HUES64 (cell line): ENCODE measurements around the gene ADNP.

ENCODE experiments used
- H3K27ac ChIP-seq: 2 replicates; pipeline ENCODE4 v1.7.0; 2013; ENCODE audit warnings: low read depth, low read length, inconsistent platforms
- H3K27me3 ChIP-seq: 2 replicates; pipeline ENCODE4 v1.6.1; 2013; ENCODE audit warnings: mild to moderate bottlenecking, low read length; ENCODE audit not compliant: insufficient read depth
- H3K36me3 ChIP-seq: 2 replicates; pipeline ENCODE4 v1.6.1; 2013; ENCODE audit warnings: mild to moderate bottlenecking, low read length; ENCODE audit not compliant: insufficient read depth
- H3K4me1 ChIP-seq: 2 replicates; pipeline ENCODE4 v1.6.1; 2013; ENCODE audit warnings: mild to moderate bottlenecking, low read length, moderate library complexity; ENCODE audit not compliant: insufficient read depth
- H3K4me3 ChIP-seq: 2 replicates; pipeline ENCODE4 v1.5.1; 2013; ENCODE audit warnings: mild to moderate bottlenecking, low read length, moderate library complexity
- H3K9ac ChIP-seq: 2 replicates; pipeline ENCODE4 v1.6.1; 2013; ENCODE audit warnings: mild to moderate bottlenecking, low read depth, low read length
- H3K9me3 ChIP-seq: 2 replicates; pipeline ENCODE4 v1.6.1; 2013; ENCODE audit warnings: low read depth, low read length; ENCODE audit not compliant: insufficient read depth
- WGBS: fragments of 150-250, 120-280 bp; methylation state at CpG from one replicate; pipeline ENCODE4 v1.1.7; 2013; ENCODE audit warnings: missing lambda C conversion rate; 5-methylcytosine and 5-hydroxymethylcytosine counted together

The ADNP gene

GRCh38 chr20:50916934-50917333 lies 14.3 kb downstream of the ADNP start:
- Histone ChIP-seq H3K4me1 (peaks cover 51% of the 10 kb centered on the region), H3K27ac (no peak overlapping the region), H3K36me3 (peaks cover 90% of the 10 kb centered on the region), H3K4me3 (no peak overlapping the region), H3K27me3 (no peaks in the 10 kb centered on the region), H3K9ac (no peak overlapping the region), H3K9me3 (no peaks in the 10 kb centered on the region)
- 88% methylated on average over 3 of the region's 3 CpGs for WGBS

- no peaks in the 10 kb centered on the region for H3K9me3 ChIP-seq
- H3K27ac ChIP-seq = no peak overlapping the region
- no peak overlapping the region for H3K4me3 ChIP-seq
- peaks cover 51% of the 10 kb centered on the region for H3K4me1 ChIP-seq
- H3K36me3 ChIP-seq = peaks cover 90% of the 10 kb centered on the region
- no peak overlapping the region for H3K9ac ChIP-seq
- WGBS = 86% methylated on average over 5 of the region's 5 CpGs
- H3K27me3 ChIP-seq = no peaks in the 10 kb centered on the region
Measured at GRCh38 chr20:50916257-50916656, 15.0 kb downstream of the ADNP start.

DNA sequence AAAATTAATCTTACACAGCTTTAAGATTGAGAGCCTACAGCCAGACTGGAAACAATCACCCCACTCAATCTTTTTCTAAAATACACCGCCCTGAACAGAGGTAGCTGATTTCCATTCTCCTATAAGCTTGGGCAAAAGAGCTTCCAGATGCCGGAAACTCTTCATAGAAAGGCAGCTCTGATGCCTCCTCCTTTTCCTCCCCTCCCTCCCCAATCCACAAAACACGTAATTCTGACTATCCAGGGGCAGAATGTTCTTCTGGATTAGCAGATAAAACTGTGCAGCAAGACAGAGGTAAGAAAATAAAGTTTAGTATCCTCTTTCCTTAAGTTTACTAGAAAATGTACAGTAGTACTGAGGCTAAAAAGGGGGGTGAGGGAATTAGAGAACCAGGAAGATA lies 15.8 kb downstream of the ADNP start:
- Histone ChIP-seq H3K36me3 (peaks cover 89% of the 10 kb centered on the region), H3K27ac (no peak overlapping the region), H3K4me3 (no peak overlapping the region), H3K27me3 (no peaks in the 10 kb centered on the region), H3K9me3 (no peaks in the 10 kb centered on the region), H3K4me1 (peaks cover 51% of the 10 kb centered on the region), H3K9ac (no peak overlapping the region)
- 77% methylated on average over 3 of the region's 3 CpGs for WGBS

GRCh38 chr20:50913690-50914375 lies 17.4 kb downstream of the ADNP start:
- Histone ChIP-seq H3K4me3 (no peak overlapping the region), H3K9ac (no peak overlapping the region), H3K36me3 (peaks cover 86% of the 10 kb centered on the region), H3K27ac (no peak overlapping the region), H3K4me1 (peaks cover 46% of the 10 kb centered on the region), H3K27me3 (no peaks in the 10 kb centered on the region), H3K9me3 (no peaks in the 10 kb centered on the region)
- WGBS = 96% methylated on average over 2 of the region's 2 CpGs

- WGBS = 100% methylated on average over 1 of the region's 1 CpG
- no peaks in the 10 kb centered on the region for H3K27me3 ChIP-seq
- no peak overlapping the region for H3K27ac ChIP-seq
- no peak overlapping the region for H3K4me3 ChIP-seq
- no peaks in the 10 kb centered on the region for H3K9me3 ChIP-seq
- H3K9ac ChIP-seq = no peak overlapping the region
- peaks cover 32% of the 10 kb centered on the region for H3K4me1 ChIP-seq
- H3K36me3 ChIP-seq = peaks cover 74% of the 10 kb centered on the region
Measured at GRCh38 chr20:50911716-50912115, 19.5 kb downstream of the ADNP start.

DNA sequence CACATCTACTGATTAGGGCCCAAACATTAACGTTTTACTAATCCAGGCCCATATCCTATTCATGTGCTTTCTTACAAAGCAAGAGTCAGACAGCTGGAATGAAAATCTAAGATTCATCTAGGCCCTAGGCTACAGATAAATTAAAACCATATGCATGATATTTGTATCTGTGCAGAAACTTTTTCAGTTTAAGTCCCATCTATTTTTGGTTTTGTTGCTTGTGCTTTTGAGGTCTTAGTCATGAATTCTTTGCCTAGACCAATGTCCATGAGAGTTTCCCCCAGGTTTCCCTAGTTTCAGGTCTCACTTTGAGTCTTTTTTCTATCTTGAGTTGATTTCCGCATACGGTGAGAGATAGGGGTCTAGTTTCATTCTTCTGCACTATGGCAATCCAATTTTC lies 20.2 kb downstream of the ADNP start:
- Histone ChIP-seq H3K4me3 (no peak overlapping the region), H3K27ac (no peak overlapping the region), H3K27me3 (no peaks in the 10 kb centered on the region), H3K9ac (no peak overlapping the region), H3K36me3 (peaks cover 67% of the 10 kb centered on the region), H3K9me3 (no peaks in the 10 kb centered on the region), H3K4me1 (peaks cover 32% of the 10 kb centered on the region)
- WGBS = 88% methylated on average over 1 of the region's 3 CpGs

DNA sequence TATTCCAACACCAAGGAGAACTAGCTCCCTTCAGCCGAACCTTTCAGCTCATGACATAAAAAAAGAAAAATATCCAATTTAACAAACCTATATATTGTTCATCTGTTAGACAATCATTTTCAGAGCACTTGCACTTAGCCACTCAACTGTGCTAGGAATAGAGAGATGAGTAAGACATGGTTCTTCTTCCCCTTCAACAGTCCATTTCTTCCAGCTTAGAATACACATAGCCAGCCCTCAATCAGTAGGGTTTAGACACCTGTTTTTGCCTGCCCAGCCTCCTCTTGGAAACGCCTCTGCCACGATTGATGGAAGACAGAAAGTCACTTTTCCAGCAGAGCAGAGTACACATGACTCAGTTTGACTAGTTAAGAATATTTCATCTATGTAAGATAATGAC lies 21.8 kb downstream of the ADNP start:
- H3K9ac ChIP-seq = no peak overlapping the region
- no peak overlapping the region for H3K27ac ChIP-seq
- no peak overlapping the region for H3K4me3 ChIP-seq
- H3K9me3 ChIP-seq = no peaks in the 10 kb centered on the region
- 96% methylated on average over 3 of the region's 3 CpGs for WGBS
- no peaks in the 10 kb centered on the region for H3K27me3 ChIP-seq
- peaks cover 59% of the 10 kb centered on the region for H3K36me3 ChIP-seq
- H3K4me1 ChIP-seq = peaks cover 16% of the 10 kb centered on the region

DNA sequence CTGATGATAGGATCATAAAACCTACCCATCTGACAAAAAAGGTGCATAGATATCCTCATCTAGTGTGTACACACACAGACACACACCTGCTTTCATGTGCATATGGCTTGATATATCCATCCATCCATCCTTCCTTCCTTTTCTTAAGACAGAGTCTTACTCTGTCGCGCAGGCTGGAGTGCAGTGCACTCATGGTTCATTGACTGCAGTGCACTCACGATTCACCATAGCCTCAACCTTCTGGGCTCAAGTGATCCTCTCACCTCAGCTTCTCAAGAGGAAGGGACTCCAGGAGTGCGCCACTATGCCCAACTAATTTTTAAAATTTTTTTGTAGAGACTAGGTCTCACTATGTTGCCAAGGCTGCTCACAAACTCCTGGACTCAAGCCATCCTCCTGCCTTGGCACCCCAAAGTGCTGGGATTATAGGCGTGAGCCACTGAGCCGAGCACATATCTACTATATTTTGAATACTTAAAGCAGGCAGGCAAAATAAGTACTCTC lies 27.1 kb downstream of the ADNP start:
- no peaks in the 10 kb centered on the region for H3K27me3 ChIP-seq
- no peak overlapping the region for H3K27ac ChIP-seq
- 94% methylated on average over 6 of the region's 6 CpGs for WGBS
- peaks cover 69% of the 10 kb centered on the region for H3K36me3 ChIP-seq
- H3K4me3 ChIP-seq = no peak overlapping the region
- no peak overlapping the region for H3K9ac ChIP-seq
- no peaks in the 10 kb centered on the region for H3K9me3 ChIP-seq
- peaks cover 6% of the 10 kb centered on the region; the same call in 1 of the 2 replicates for H3K4me1 ChIP-seq

DNA sequence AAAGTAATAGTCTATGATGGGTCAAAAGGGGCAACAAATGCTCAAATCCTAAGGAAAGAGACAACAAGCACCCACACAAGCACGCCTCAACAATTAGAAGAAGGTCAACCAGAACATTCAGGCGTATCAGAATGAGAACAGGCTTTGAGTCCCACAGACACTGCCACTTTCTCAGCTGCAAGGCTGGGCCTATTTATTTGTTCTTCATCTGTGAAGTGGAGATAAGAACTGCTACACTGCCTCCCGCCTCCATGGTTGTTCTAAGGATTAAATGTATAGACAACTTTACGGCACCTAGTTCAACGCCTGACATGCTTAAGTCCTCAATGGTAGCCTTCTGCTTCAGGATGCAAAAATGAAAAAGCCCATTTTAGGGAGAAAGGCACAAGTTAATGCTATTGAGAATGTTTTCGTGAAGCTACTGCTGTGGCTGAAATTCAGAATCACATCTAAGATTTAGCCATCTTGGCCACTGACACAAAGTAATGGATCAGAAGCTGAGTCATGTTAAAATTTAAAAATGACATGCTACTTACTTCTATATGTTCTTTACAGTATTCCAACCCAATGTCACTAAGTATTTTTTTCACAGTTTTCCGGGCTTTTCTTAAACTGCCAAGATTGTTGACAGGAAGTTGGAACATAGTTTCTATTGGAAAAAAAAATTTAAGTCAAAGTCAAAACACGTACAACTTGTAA lies 27.7 kb downstream of the ADNP start:
- peaks cover 6% of the 10 kb centered on the region; the same call in 1 of the 2 replicates for H3K4me1 ChIP-seq
- WGBS = 93% methylated on average over 8 of the region's 8 CpGs
- H3K27ac ChIP-seq = no peak overlapping the region
- no peaks in the 10 kb centered on the region for H3K9me3 ChIP-seq
- peaks cover 75% of the 10 kb centered on the region for H3K36me3 ChIP-seq
- no peaks in the 10 kb centered on the region for H3K27me3 ChIP-seq
- H3K4me3 ChIP-seq = no peak overlapping the region
- no peak overlapping the region for H3K9ac ChIP-seq

DNA sequence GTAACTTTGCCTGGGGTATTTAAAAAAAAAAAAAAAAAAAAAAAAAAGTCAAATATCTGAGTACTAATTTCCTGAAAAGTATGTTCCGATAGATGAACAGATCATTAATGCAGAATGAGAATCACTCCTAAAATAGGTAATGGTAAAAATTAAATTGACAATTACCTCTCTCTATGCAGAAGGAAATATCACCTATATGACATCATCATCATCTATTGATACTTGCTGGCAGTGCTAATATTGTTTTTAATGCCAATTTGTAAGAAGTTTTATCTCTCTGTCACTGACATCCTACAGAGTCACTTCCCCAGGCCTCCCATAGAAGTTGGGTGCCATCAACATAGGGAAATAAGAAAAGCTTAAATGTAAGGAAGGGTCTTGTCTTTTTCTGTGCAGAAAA lies 29.9 kb downstream of the ADNP start:
- Histone ChIP-seq H3K9me3 (no peaks in the 10 kb centered on the region), H3K9ac (no peak overlapping the region), H3K27ac (no peak overlapping the region), H3K4me3 (no peak overlapping the region), H3K27me3 (no peaks in the 10 kb centered on the region), H3K4me1 (peaks cover 2% of the 10 kb centered on the region; the same call in 1 of the 2 replicates), H3K36me3 (peaks cover 87% of the 10 kb centered on the region)
- no CpG with 5 or more reads among the region's 1 CpG for WGBS

DNA sequence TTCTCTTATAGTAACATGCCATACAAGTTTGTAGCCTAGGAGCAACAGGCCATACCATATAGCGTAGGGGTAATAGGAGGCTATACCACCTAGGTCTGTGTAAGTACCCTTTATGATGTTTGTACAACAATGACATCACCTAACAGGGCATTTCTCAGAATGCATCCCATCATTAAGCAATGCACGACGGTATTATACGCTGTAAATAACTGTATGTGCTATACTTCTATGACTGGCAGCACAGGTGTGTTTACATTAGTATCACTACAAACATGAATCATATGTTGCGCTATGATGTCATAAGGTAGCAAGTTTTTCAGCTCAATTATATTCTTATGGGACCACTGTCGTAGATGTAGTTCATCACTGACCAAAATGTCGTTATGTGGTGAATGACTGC lies 31.0 kb downstream of the ADNP start:
- no peak overlapping the region for H3K27ac ChIP-seq
- H3K9me3 ChIP-seq = no peaks in the 10 kb centered on the region
- H3K4me1 ChIP-seq = no peaks in the 10 kb centered on the region
- 97% methylated on average over 7 of the region's 7 CpGs for WGBS
- no peak overlapping the region for H3K9ac ChIP-seq
- H3K4me3 ChIP-seq = no peak overlapping the region
- H3K27me3 ChIP-seq = no peaks in the 10 kb centered on the region
- H3K36me3 ChIP-seq = peaks cover 97% of the 10 kb centered on the region
